WTC11 (cell line): Measurements from ENCODE around the gene RBPMS2.

Experiments used
- JUN ChIP-seq: sonication (generic); formaldehyde crosslinking; IDR thresholded peaks from 2 replicates; pipeline ENCODE4 v1.8.0; 2023; ENCODE audit warnings: mild to moderate bottlenecking, missing genetic modification reagents
- MYBL2 ChIP-seq: sonication (generic); formaldehyde crosslinking; IDR thresholded peaks from 2 replicates; pipeline ENCODE4 v1.8.1; 2023; ENCODE audit warnings: mild to moderate bottlenecking, moderate library complexity, missing genetic modification reagents
- NR3C1 ChIP-seq: sonication (generic); formaldehyde crosslinking; conservative IDR thresholded peaks from 2 replicates; pipeline ENCODE4 v1.8.1; 2023; ENCODE audit warnings: low read depth, mild to moderate bottlenecking, missing genetic modification reagents
- RELA ChIP-seq: sonication (generic); formaldehyde crosslinking; IDR thresholded peaks from 2 replicates; pipeline ENCODE4 v1.8.1; 2022; ENCODE audit warnings: missing genetic modification reagents, mild to moderate bottlenecking, borderline replicate concordance
- ZBTB21 ChIP-seq: sonication (generic); formaldehyde crosslinking; IDR thresholded peaks from 2 replicates; pipeline ENCODE4 v1.8.1; 2023; ENCODE audit warnings: mild to moderate bottlenecking, missing genetic modification reagents, borderline replicate concordance
- TF ChIP-seq, protein P1 (sequence below): fragments of 200-600 bp; IDR thresholded peaks from 2 replicates; pipeline ENCODE4 v1.8.0; 2022; ENCODE audit warnings: antibody characterized with exemption
- TF ChIP-seq, protein P2 (sequence below): sonication (generic); formaldehyde crosslinking; conservative IDR thresholded peaks from 2 replicates; pipeline ENCODE4 v1.8.1; 2023; ENCODE audit warnings: mild to moderate bottlenecking, low read depth, missing genetic modification reagents, moderate library complexity
- TF ChIP-seq, protein P3 (sequence below): sonication (generic); formaldehyde crosslinking; IDR thresholded peaks from 2 replicates; pipeline ENCODE4 v1.8.1; 2023; ENCODE audit warnings: mild to moderate bottlenecking, missing genetic modification reagents, moderate library complexity
- TF ChIP-seq, protein P4 (sequence below): sonication (generic); formaldehyde crosslinking; IDR thresholded peaks from 2 replicates; pipeline ENCODE4 v1.8.1; 2022; ENCODE audit warnings: low read depth, missing genetic modification reagents, borderline replicate concordance
- TF ChIP-seq, protein P5 (sequence below): sonication (generic); formaldehyde crosslinking; IDR thresholded peaks from 2 replicates; pipeline ENCODE4 v1.8.0; 2022; ENCODE audit warnings: mild to moderate bottlenecking, missing genetic modification reagents
- TF ChIP-seq, protein P6 (sequence below): sonication (generic); formaldehyde crosslinking; conservative IDR thresholded peaks from 2 replicates; pipeline ENCODE4 v1.8.1; 2022; ENCODE audit warnings: mild to moderate bottlenecking, missing genetic modification reagents
- TF ChIP-seq, protein P7 (sequence below): sonication (generic); formaldehyde crosslinking; IDR thresholded peaks from 2 replicates; pipeline ENCODE4 v1.8.1; 2023; ENCODE audit warnings: mild to moderate bottlenecking, missing genetic modification reagents, moderate library complexity

DNA sequence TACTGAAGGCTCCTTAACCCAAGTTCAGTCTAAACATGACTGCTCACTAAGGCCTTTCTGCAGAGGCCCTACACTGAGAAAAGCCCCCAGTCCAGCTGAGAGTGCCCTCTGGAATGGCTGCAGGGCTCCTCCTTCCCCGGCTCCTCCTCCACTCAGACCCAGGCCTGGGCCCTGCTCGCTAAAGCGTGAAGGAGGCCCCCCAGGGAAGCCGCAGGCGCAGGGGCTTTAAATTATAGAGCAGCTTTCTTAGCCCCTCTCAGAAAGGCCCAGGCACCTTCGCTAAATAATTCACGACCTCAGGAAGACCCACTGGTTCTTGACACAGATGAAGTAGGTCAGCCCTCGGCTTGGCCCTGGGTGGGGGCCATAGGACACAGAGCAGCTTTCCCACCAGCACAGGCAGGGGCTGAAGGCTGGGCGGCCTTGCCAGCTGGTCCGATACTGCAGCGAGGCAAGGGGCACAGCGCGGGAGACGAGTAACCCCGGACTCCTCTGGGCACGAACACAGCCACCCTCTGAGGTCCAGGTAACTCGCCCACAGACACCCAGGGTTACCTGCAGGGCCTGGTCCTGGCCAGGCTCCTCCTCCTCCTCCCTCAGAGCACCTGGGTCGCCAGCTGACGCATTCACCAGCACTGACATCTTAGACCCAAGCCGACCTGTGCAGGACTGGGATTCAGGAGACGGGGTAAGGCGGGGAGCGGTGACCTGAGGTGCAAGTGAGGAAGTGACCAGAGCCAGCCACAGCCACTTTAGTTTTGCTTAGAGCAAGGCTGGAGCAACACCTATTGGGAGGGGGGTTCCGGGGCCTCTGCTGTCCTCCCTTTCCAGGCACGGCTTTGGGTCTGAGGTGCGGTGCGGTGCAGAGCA is 36.9 kb downstream of the RBPMS2 start:
- TF ChIP-seq NR3C1 = no peak
- TF ChIP-seq, protein P1, sequence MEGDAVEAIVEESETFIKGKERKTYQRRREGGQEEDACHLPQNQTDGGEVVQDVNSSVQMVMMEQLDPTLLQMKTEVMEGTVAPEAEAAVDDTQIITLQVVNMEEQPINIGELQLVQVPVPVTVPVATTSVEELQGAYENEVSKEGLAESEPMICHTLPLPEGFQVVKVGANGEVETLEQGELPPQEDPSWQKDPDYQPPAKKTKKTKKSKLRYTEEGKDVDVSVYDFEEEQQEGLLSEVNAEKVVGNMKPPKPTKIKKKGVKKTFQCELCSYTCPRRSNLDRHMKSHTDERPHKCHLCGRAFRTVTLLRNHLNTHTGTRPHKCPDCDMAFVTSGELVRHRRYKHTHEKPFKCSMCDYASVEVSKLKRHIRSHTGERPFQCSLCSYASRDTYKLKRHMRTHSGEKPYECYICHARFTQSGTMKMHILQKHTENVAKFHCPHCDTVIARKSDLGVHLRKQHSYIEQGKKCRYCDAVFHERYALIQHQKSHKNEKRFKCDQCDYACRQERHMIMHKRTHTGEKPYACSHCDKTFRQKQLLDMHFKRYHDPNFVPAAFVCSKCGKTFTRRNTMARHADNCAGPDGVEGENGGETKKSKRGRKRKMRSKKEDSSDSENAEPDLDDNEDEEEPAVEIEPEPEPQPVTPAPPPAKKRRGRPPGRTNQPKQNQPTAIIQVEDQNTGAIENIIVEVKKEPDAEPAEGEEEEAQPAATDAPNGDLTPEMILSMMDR = no peak
- TF ChIP-seq MYBL2 (CRISPR knock-in tag) = no peak
- TF ChIP-seq, protein P2, sequence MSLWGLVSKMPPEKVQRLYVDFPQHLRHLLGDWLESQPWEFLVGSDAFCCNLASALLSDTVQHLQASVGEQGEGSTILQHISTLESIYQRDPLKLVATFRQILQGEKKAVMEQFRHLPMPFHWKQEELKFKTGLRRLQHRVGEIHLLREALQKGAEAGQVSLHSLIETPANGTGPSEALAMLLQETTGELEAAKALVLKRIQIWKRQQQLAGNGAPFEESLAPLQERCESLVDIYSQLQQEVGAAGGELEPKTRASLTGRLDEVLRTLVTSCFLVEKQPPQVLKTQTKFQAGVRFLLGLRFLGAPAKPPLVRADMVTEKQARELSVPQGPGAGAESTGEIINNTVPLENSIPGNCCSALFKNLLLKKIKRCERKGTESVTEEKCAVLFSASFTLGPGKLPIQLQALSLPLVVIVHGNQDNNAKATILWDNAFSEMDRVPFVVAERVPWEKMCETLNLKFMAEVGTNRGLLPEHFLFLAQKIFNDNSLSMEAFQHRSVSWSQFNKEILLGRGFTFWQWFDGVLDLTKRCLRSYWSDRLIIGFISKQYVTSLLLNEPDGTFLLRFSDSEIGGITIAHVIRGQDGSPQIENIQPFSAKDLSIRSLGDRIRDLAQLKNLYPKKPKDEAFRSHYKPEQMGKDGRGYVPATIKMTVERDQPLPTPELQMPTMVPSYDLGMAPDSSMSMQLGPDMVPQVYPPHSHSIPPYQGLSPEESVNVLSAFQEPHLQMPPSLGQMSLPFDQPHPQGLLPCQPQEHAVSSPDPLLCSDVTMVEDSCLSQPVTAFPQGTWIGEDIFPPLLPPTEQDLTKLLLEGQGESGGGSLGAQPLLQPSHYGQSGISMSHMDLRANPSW (CRISPR knock-in tag) = no peak
- TF ChIP-seq, protein P3, sequence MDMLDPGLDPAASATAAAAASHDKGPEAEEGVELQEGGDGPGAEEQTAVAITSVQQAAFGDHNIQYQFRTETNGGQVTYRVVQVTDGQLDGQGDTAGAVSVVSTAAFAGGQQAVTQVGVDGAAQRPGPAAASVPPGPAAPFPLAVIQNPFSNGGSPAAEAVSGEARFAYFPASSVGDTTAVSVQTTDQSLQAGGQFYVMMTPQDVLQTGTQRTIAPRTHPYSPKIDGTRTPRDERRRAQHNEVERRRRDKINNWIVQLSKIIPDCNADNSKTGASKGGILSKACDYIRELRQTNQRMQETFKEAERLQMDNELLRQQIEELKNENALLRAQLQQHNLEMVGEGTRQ (CRISPR knock-in tag) = no peak
- TF ChIP-seq, protein P4, sequence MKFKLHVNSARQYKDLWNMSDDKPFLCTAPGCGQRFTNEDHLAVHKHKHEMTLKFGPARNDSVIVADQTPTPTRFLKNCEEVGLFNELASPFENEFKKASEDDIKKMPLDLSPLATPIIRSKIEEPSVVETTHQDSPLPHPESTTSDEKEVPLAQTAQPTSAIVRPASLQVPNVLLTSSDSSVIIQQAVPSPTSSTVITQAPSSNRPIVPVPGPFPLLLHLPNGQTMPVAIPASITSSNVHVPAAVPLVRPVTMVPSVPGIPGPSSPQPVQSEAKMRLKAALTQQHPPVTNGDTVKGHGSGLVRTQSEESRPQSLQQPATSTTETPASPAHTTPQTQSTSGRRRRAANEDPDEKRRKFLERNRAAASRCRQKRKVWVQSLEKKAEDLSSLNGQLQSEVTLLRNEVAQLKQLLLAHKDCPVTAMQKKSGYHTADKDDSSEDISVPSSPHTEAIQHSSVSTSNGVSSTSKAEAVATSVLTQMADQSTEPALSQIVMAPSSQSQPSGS (CRISPR knock-in tag) = no peak
- TF ChIP-seq ZBTB21 (CRISPR knock-in tag) = no peak
- TF ChIP-seq, protein P5, sequence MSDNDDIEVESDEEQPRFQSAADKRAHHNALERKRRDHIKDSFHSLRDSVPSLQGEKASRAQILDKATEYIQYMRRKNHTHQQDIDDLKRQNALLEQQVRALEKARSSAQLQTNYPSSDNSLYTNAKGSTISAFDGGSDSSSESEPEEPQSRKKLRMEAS = no peak
- no peak for TF ChIP-seq JUN (CRISPR knock-in tag)
- TF ChIP-seq RELA = no peak
- TF ChIP-seq, protein P6, sequence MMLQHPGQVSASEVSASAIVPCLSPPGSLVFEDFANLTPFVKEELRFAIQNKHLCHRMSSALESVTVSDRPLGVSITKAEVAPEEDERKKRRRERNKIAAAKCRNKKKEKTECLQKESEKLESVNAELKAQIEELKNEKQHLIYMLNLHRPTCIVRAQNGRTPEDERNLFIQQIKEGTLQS (CRISPR knock-in tag) = no peak
- TF ChIP-seq, protein P7, sequence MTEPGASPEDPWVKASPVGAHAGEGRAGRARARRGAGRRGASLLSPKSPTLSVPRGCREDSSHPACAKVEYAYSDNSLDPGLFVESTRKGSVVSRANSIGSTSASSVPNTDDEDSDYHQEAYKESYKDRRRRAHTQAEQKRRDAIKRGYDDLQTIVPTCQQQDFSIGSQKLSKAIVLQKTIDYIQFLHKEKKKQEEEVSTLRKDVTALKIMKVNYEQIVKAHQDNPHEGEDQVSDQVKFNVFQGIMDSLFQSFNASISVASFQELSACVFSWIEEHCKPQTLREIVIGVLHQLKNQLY = no peak
